ENCODE measurements around the gene MYD88. TPM values are rescaled to one million over a fixed set of nuclear protein-coding genes. Genes with fewer than 3 reads are reported as not detected.

MYD88 gene
- polyA plus RNA-seq, 6 donors from 2014 or later: 82.4 to 136 (median 102) TPM

GRCh38 chr3:38116471-38117162 lies 21.8 kb upstream of the MYD88 start:
- peaks cover 22 to 32% (median 24%) of the 10 kb centered on the region in 3 donors for H3K4me1 Mint-ChIP-seq
- ATAC-seq (ENCODE audit: low read depth in 2 of 2) (no peak), DNase-seq (no peak)
- no peaks in the 10 kb centered on the region for H3K27me3 Mint-ChIP-seq
- H3K9me3 Mint-ChIP-seq: no peaks in the 10 kb centered on the region
- H3K27ac Mint-ChIP-seq: no peak overlapping the region
- peak overlapping the region in 1 of 8 donors; percentile 41 for H3K4me3 Mint-ChIP-seq
- peaks cover 0 to 7% of the 10 kb centered on the region in 2 donors for H3K36me3 Mint-ChIP-seq

- no peaks in the 10 kb centered on the region for H3K27me3 Mint-ChIP-seq
- DNase-seq (no peak), ATAC-seq (ENCODE audit: low read depth in 2 of 2) (no peak)
- no peak overlapping the region for H3K27ac Mint-ChIP-seq
- peaks cover 0 to 7% of the 10 kb centered on the region in 2 donors for H3K36me3 Mint-ChIP-seq
- H3K9me3 Mint-ChIP-seq: no peaks in the 10 kb centered on the region
- H3K4me1 Mint-ChIP-seq: peaks cover 22 to 32% (median 24%) of the 10 kb centered on the region in 3 donors
- no peak overlapping the region for H3K4me3 Mint-ChIP-seq
Observed at GRCh38 chr3:38117163-38117716, 21.2 kb upstream of the MYD88 start.

DNA sequence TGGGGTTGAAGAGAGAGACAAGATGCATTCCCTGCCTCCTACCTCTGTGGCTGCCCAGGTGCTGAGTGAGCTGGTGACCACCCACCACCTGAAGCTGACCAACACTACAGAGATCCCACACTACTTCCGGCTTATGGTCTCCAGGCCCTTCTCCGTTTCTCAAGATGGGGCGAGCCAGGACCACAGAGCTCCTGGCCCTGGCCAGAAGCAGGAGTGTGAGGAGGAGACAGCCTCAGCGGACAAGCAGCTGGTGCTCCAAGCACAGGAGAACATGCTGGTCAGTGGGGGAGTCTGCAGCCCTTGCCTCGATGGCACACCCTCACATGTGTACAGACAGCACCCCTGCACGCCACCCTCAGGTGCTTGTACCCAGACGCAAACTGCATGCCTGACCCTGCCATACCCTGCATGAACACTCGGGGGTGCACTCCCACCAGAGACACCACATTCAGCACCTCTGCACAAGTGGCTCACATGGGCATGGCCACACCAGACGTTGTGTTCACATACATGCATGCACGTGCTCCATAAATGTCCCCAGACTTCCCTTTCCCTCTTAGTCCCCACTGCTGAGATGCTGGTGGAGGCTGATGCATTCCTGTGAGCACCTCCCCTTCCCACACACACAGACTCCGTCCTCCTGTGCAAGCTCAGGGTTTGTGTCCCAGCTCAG lies 20.6 kb upstream of the MYD88 start:
- Mint-ChIP-seq H3K27ac (peak overlapping the region in 1 of 6 donors; percentile 67), H3K27me3 (no peaks in the 10 kb centered on the region), H3K9me3 (no peaks in the 10 kb centered on the region), H3K4me1 (peaks cover 22 to 32% (median 24%) of the 10 kb centered on the region in 3 donors), H3K36me3 (peaks cover 2 to 7% of the 10 kb centered on the region in 2 donors), H3K4me3 (peak overlapping the region in 1 of 8 donors; percentile 44)
- ATAC-seq (ENCODE audit: low read depth in 2 of 2) (peak; percentile 64 to 75), DNase-seq (peak; percentile 56)

DNA sequence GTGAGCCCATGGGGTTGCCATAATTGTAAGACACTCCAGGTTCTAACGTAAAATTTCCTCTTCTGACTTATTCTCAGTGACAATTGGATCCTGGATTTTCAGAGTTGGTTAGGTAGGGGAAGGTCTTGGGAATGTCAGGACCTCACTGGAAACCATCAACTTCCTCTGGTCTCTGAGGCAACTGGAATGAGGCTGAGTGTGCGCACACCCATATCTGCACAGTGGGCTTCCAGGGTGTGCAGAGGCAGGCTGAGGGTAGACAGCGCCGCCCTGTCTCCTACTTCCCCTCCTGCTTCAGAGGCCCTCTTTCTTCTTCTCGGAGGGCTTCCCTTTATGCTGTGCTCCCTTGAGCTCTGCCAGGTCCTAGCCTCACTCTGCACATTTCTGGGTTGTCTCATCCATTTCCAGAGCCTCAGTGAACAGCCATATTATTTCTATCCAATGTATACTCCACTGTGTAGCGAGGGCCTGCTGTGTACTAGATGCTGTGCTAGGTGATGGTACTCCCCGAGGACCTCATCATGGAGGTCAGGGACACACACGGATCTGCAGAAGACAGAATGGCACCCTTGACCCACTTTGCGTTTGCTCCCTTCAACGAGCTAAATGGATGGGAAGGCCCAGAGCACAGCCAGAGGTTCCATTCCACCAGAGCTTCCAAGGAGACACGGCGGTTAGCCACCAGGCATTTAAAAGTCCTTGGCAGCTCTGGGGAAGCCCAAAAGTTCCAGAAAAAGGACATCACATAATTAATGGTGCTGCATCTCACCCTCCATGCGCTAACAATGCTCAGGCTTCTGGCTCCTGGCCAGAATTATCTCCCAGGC lies 19.8 kb upstream of the MYD88 start:
- DNase-seq: no peak
- no peaks in the 10 kb centered on the region for H3K27me3 Mint-ChIP-seq
- no peak overlapping the region for H3K4me3 Mint-ChIP-seq
- H3K36me3 Mint-ChIP-seq: peaks cover 5 to 7% of the 10 kb centered on the region in 2 donors
- no peaks in the 10 kb centered on the region for H3K9me3 Mint-ChIP-seq
- peaks cover 22 to 32% (median 24%) of the 10 kb centered on the region in 3 donors for H3K4me1 Mint-ChIP-seq
- ATAC-seq (ENCODE audit: low read depth in 2 of 2): no peak
- H3K27ac Mint-ChIP-seq: peak overlapping the region in 4 of 6 donors; percentile 54 to 76 (median 70)

GRCh38 chr3:38119248-38119544 lies 19.3 kb upstream of the MYD88 start:
- Mint-ChIP-seq H3K4me1 (peaks cover 22 to 32% (median 24%) of the 10 kb centered on the region in 3 donors), H3K9me3 (no peaks in the 10 kb centered on the region), H3K4me3 (no peak overlapping the region), H3K27me3 (no peaks in the 10 kb centered on the region), H3K36me3 (peaks cover 5 to 7% of the 10 kb centered on the region in 2 donors), H3K27ac (peak overlapping the region in 2 of 6 donors; percentile 35 to 74)
- ATAC-seq (ENCODE audit: low read depth in 2 of 2) (no peak), DNase-seq (no peak)

DNA sequence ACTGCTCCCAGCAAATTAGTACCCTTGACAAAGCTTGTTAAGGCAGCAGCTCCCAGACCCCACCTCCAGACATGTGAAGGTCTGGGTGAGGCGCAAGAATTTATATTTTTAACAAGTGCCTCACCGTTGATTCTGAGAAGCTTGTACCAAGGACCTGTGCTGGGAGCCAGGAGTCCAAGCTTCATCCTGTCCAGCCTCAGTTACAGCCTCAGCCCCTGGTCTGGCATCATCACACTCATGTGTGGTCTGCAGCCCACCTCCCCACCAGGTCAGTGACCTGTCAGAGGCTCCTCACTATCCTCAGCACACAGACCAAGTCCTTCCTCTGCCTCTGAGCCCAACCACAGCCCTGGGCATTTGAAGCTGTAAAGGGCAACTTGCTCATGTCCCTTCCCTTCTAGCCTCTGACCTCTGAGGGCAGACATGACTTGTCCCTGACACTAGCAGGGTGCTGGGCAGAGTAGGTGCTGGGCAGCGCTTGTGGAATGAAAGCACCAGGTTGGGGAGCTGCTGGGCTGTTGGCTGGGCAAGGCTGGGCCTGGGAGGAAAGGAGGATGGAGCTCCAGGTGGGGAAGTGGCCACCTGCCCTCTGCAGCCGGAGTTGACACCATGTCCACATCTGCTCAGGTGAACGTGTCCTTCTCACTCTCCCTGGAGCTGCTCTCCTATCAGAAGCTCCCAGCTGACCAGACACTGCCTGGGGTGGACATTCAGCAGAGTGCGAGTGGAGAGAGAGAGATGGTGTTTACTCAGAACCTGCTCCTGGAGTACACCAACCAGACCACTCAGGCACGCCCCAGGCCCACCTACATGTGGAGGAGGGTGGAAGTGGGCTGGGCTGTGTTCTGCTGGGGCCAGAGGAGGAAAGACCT lies 18.4 kb upstream of the MYD88 start:
- ATAC-seq (ENCODE audit: low read depth in 2 of 2) (no peak), DNase-seq (no peak)
- peaks cover 16 to 23% (median 23%) of the 10 kb centered on the region in 3 donors for H3K4me1 Mint-ChIP-seq
- H3K27me3 Mint-ChIP-seq: no peaks in the 10 kb centered on the region
- peaks cover 9 to 13% of the 10 kb centered on the region in 2 donors for H3K36me3 Mint-ChIP-seq
- no peak overlapping the region for H3K4me3 Mint-ChIP-seq
- H3K27ac Mint-ChIP-seq: peak overlapping the region in 5 of 6 donors; percentile 0 to 63 (median 26)
- no peaks in the 10 kb centered on the region for H3K9me3 Mint-ChIP-seq

GRCh38 chr3:38120693-38121450 lies 17.6 kb upstream of the MYD88 start:
- Mint-ChIP-seq H3K27me3 (no peaks in the 10 kb centered on the region), H3K4me3 (no peak overlapping the region), H3K9me3 (no peaks in the 10 kb centered on the region), H3K36me3 (peaks cover 12 to 21% of the 10 kb centered on the region in 2 donors), H3K27ac (peak overlapping the region in 4 of 6 donors; percentile 0 to 69 (median 20)), H3K4me1 (peaks cover 8 to 21% (median 15%) of the 10 kb centered on the region in 3 donors)
- ATAC-seq (ENCODE audit: low read depth in 2 of 2): no peak
- DNase-seq: no peak

- H3K4me3 Mint-ChIP-seq: no peak overlapping the region
Observed at GRCh38 chr3:38121451-38121831, 17.0 kb upstream of the MYD88 start.

GRCh38 chr3:38121832-38122461 lies 16.5 kb upstream of the MYD88 start:
- no peak overlapping the region for H3K4me3 Mint-ChIP-seq
- H3K4me1 Mint-ChIP-seq: peaks cover 2 to 19% (median 13%) of the 10 kb centered on the region in 3 donors
- peaks cover 12 to 23% of the 10 kb centered on the region in 2 donors for H3K36me3 Mint-ChIP-seq
- no peak for ATAC-seq (ENCODE audit: low read depth in 2 of 2)
- no peak for DNase-seq
- H3K27ac Mint-ChIP-seq: no peak overlapping the region
- no peaks in the 10 kb centered on the region for H3K27me3 Mint-ChIP-seq
- no peaks in the 10 kb centered on the region for H3K9me3 Mint-ChIP-seq

More at GRCh38 chr3:38121451-38121831, 17.0 kb upstream of the MYD88 start:
- peaks cover 2 to 19% (median 13%) of the 10 kb centered on the region in 3 donors for H3K4me1 Mint-ChIP-seq
- no peaks in the 10 kb centered on the region for H3K9me3 Mint-ChIP-seq
- DNase-seq: no peak
- H3K36me3 Mint-ChIP-seq: peaks cover 12 to 23% of the 10 kb centered on the region in 2 donors
- no peak for ATAC-seq (ENCODE audit: low read depth in 2 of 2)
- no peaks in the 10 kb centered on the region for H3K27me3 Mint-ChIP-seq
- H3K27ac Mint-ChIP-seq: no peak overlapping the region

DNA sequence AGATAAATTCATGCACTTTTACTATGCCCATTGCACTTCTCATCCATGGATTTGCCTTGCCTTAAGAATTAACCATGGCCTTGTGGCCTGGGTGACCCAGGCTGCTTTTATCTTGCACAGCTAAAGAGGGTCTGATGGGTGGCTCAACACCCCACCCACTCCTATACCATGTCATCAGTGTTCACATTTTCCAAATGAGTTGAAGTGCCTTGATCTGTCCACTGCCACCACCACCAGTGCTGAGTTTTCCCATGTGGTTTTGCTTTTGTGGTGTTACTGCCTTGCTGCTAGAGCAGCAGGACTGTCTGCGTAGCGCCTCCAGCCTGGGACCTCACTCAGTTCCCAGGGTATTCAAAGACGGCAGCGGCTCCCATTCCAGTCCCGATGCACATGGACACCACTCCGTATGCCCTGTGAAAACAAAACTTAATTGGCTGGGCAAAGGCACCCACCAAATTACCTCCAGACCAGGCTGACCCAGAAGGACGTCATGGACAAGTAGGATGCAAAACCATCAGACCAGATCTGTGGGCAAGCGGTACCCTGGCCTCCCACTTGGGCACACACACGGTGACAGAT lies 15.7 kb upstream of the MYD88 start:
- Mint-ChIP-seq H3K27ac (no peak overlapping the region), H3K9me3 (no peaks in the 10 kb centered on the region), H3K4me3 (no peak overlapping the region), H3K27me3 (no peaks in the 10 kb centered on the region), H3K36me3 (peaks cover 12 to 23% of the 10 kb centered on the region in 2 donors), H3K4me1 (peaks cover 2 to 17% (median 13%) of the 10 kb centered on the region in 3 donors)
- no peak for DNase-seq
- ATAC-seq (ENCODE audit: low read depth in 2 of 2): no peak

DNA sequence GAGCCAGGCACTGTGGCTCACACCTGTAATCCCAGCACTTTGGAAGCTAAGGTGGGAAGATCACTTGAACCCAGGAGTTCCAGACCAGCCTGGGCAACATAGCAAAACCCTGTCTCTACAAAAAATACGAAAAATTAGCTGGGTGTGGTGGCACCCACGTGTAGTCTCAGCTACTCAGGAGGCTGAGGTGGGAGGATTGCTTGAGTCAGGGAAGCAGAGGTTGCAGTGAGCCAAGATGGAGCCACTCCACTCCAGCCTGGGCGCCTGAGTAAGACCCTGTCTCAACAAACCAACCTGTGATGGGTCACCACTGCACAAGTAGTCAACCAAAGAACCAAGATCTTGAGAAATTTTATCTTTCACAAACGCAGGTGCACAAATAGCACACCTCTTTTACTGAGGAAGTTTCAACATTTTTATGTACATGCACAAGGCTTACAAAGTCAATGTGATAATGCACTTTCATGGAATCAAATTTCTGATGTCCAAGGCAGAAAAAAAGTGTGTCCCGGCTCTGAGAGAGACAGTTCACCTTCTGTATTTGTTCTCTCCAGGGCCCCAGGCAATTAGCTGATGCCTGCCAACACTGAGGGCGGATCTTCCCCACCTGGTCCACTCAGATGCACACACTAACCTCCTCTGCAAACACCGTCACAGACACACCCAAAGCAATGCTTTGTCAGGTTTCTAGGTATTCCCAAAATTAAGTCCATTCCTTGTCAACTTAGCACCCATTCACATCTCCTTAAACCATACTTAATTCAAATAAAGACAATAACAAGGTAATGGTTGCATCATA lies 13.9 kb upstream of the MYD88 start:
- Mint-ChIP-seq H3K4me3 (no peak overlapping the region), H3K9me3 (no peaks in the 10 kb centered on the region), H3K36me3 (peaks cover 12 to 31% of the 10 kb centered on the region in 2 donors), H3K27me3 (no peaks in the 10 kb centered on the region), H3K27ac (no peak overlapping the region), H3K4me1 (peaks cover 0 to 9% (median 6%) of the 10 kb centered on the region in 3 donors)
- ATAC-seq (ENCODE audit: low read depth in 2 of 2) (no peak), DNase-seq (no peak)

Data from naive B cell (primary cell).